ENCODE measurements around the gene RELN. TPM values are rescaled to one million over a fixed set of nuclear protein-coding genes. Genes with fewer than 3 reads are reported as not detected.

Gene RELN
- total and polyA plus RNA-seq, 2 of the 13 experiments (the other 11 are each of a cell fraction or from before 2014, with no cell fraction given), result 315 to 332 TPM

- no peak for TF ChIP-seq ZNF646 (CRISPR knock-in tag; IDR thresholded peaks at IDR 0.05)
- no peak for TF ChIP-seq NFATC3 (CRISPR knock-in tag; IDR thresholded peaks at IDR 0.05)
- no peak for TF ChIP-seq SNAPC5 (CRISPR knock-in tag; IDR thresholded peaks at IDR 0.05; ENCODE audit: borderline replicate concordance)
- TF ChIP-seq MATR3 (CRISPR knock-in tag; IDR thresholded peaks at IDR 0.05), result no peak
These were observed 412.8 kb downstream of the RELN start (continued) for GRCh38 chr7:103576641-103577040.

- Histone ChIP-seq H3K9ac (ENCODE audit: insufficient read depth, low read depth, low read length) (no peak overlapping the region), H3K27me3 (ENCODE audit: control insufficient read depth in 1 of 2, insufficient read depth in 2 of 2, low read length in 2 of 2) (no peaks in the 10 kb centered on the region; a peak in 1 of 5 replicates), H3K9me3 (ENCODE audit: low read length) (no peaks in the 10 kb centered on the region), H3K36me3 (replicated peaks in 1 of 2; ENCODE audit: control insufficient read depth in 1 of 2, insufficient read depth in 2 of 2, low read length in 2 of 2) (peaks cover 0 to 11% of the 10 kb centered on the region in 2 experiments; a peak in 2 of 5 replicates), H3K4me3 (replicated peaks in 1 of 3; ENCODE audit: insufficient read depth in 1 of 3, low read depth in 2 of 3, low read length in 3 of 3) (no peak overlapping the region), H3K4me2 (ENCODE audit: low read depth, low read length) (no peak overlapping the region), H3K4me1 (ENCODE audit: insufficient read depth, low read length) (peaks cover 6% of the 10 kb centered on the region; the same call in 1 of the 2 replicates), H3K27ac (ENCODE audit: extremely low read length, insufficient read depth, low read length) (no peak overlapping the region), H4K20me1 (ENCODE audit: insufficient read depth, low read length) (no peaks in the 10 kb centered on the region), H2AFZ (ENCODE audit: low read length) (no peak overlapping the region), H3K79me2 (ENCODE audit: insufficient read depth, low read length) (no peaks in the 10 kb centered on the region)
- in situ Hi-C loops (cut with HindIII; ENCODE audit: extremely low pct_ligation_motif_present, low pct_unique_long_range_greater_than_20kb) (loop anchor here (5.0 kb wide), 1 partner anchor 588 kb away; no protein-coding TSS in a partner anchor), intact Hi-C loops (cut with micrococcal nuclease; ENCODE audit: unreplicated experiment) (no loop called here)
- DNase-seq (ENCODE audit: low spot score) (no peak), FAIRE-seq (no peak), ATAC-seq (no peak)
- no TSS peak for BruUV-seq (replicated peaks)
- 76% methylated on average over 1 of the region's 1 CpG for WGBS (ENCODE audit: low lambda C conversion rate)
- ChIA-PET CTCF (ENCODE audit: low intra/inter-chr PET ratio, low total read pairs) (interaction anchor here (2.0 to 2.4 kb wide), 2 partner anchors 582 to 586 kb away, joined by 8 to 14 read pairs; no protein-coding TSS in a partner anchor), POLR2A (no interaction called here)
- TF ChIP-seq CENPT (CRISPR knock-in tag; IDR thresholded peaks at IDR 0.05; ENCODE audit: low read depth) (no peak), ZNF598 (CRISPR knock-in tag; IDR thresholded peaks at IDR 0.05; ENCODE audit: borderline replicate concordance) (no peak), ATF5 (CRISPR knock-in tag; IDR thresholded peaks at IDR 0.05; ENCODE audit: low read depth) (no peak), SPEN (CRISPR knock-in tag; IDR thresholded peaks at IDR 0.05; ENCODE audit: low read depth) (no peak)
- TF ChIP-seq, protein P1, sequence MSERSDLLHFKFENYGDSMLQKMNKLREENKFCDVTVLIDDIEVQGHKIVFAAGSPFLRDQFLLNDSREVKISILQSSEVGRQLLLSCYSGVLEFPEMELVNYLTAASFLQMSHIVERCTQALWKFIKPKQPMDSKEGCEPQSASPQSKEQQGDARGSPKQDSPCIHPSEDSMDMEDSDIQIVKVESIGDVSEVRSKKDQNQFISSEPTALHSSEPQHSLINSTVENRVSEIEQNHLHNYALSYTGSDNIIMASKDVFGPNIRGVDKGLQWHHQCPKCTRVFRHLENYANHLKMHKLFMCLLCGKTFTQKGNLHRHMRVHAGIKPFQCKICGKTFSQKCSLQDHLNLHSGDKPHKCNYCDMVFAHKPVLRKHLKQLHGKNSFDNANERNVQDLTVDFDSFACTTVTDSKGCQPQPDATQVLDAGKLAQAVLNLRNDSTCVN (CRISPR knock-in tag; IDR thresholded peaks at IDR 0.05; ENCODE audit: borderline replicate concordance), result no peak
These were observed 414.9 kb downstream of the RELN start for GRCh38 chr7:103574576-103574975.
